A673 (cell line): ENCODE data around the gene FAM234B. TPM values are rescaled to one million over a fixed set of nuclear protein-coding genes. Genes with fewer than 3 reads are reported as not detected.
"Not testable (repeated sequence)": the region's sequence is repeated elsewhere in the genome, so short reads cannot be mapped to it uniquely, and the experiment has no call there.

Source experiments
- BruUV-seq: library from RNA; stranded (reverse); fragments of 400-500 nt; replicated peaks from 2 replicates; lab custom pipeline; 2021; lab: Mats Ljungman, UMichigan
- CTCF ChIA-PET: fragments of 300-600 bp; sonication (Branson Sonifier 250); formaldehyde crosslinking; loops from one replicate; lab custom pipeline; 2022; ENCODE audit warnings: antibody characterized with exemption; lab: Charles Lee
- POLR2A ChIA-PET: fragments of 300-600 bp; sonication (Branson Sonifier 250); formaldehyde crosslinking; loops from one replicate; lab custom pipeline; 2022; ENCODE audit warnings: antibody characterized with exemption; ENCODE audit not compliant: low non-redundant PET; lab: Charles Lee
- DNase-seq: peaks from one replicate; pipeline ENCODE4 v3.0.0-alpha.2; 2015; ENCODE audit warnings: low spot score
- H3K27ac ChIP-seq: fragments of 200-600 bp; sonication (generic); 2 replicates; pipeline ENCODE4 v1.5.1; 2016; ENCODE audit warnings: mixed run types, low read depth, mild to moderate bottlenecking, mixed read lengths, antibody characterized with exemption, low read length; ENCODE audit not compliant: poor library complexity, severe bottlenecking
- H3K27me3 ChIP-seq: fragments of 200-600 bp; sonication (generic); replicated peaks from 2 replicates; pipeline ENCODE4 v1.6.1; 2017; ENCODE audit warnings: mixed run types, low read depth, mild to moderate bottlenecking, mixed read lengths, antibody characterized with exemption, low read length; ENCODE audit not compliant: insufficient read depth, poor library complexity
- H3K36me3 ChIP-seq: fragments of 200-600 bp; sonication (generic); 2 replicates; pipeline ENCODE4 v1.6.1; 2016; ENCODE audit warnings: mixed run types, mild to moderate bottlenecking, mixed read lengths, antibody characterized with exemption, low read length; ENCODE audit not compliant: insufficient read depth, poor library complexity, severe bottlenecking
- H3K4me1 ChIP-seq: fragments of 200-600 bp; sonication (generic); 2 replicates; pipeline ENCODE4 v1.6.1; 2017; ENCODE audit warnings: mixed run types, mild to moderate bottlenecking, mixed read lengths, antibody characterized with exemption, low read length; ENCODE audit not compliant: insufficient read depth, poor library complexity, severe bottlenecking
- H3K4me3 ChIP-seq: fragments of 200-600 bp; sonication (generic); 2 replicates; pipeline ENCODE4 v1.5.1; 2016; ENCODE audit warnings: low read depth, mixed run types, mild to moderate bottlenecking, mixed read lengths, low read length; ENCODE audit not compliant: poor library complexity, severe bottlenecking
- H3K9me3 ChIP-seq: fragments of 200-600 bp; sonication (generic); 2 replicates; pipeline ENCODE4 v1.6.1; 2016; ENCODE audit warnings: mixed run types, low read depth, mild to moderate bottlenecking, mixed read lengths, antibody characterized with exemption, low read length; ENCODE audit not compliant: poor library complexity, severe bottlenecking
- EZH2 ChIP-seq: fragments of 200-600 bp; sonication (generic); IDR thresholded peaks from 2 replicates; pipeline ENCODE4 v1.6.1; 2017; ENCODE audit warnings: borderline replicate concordance, low read depth, mild to moderate bottlenecking, mixed read lengths, antibody characterized with exemption, low read length; ENCODE audit not compliant: poor library complexity, severe bottlenecking
- intact Hi-C: fragments of 100-400 bp; cut with micrococcal nuclease; formaldehyde crosslinking; loops from one replicate; pipeline ENCODE4 v1.10.0; 2022; ENCODE audit not compliant: unreplicated experiment
- total RNA-seq: library from RNA; stranded (reverse); gene quantifications from 2 replicates; pipeline ENCODE4 v1.2.3, GENCODE V29; 2021
- TF ChIP-seq, protein P1 (sequence below): fragments of 300-800, 200-600 bp; sonication (generic); conservative IDR thresholded peaks from 2 replicates; pipeline ENCODE4 v1.5.1; 2017; ENCODE audit warnings: low read depth, mild to moderate bottlenecking, antibody characterized with exemption, low read length, moderate library complexity, mixed read lengths

Gene FAM234B
- total RNA-seq, 1 experiment from 2014 or later, result 11.8 TPM

DNA sequence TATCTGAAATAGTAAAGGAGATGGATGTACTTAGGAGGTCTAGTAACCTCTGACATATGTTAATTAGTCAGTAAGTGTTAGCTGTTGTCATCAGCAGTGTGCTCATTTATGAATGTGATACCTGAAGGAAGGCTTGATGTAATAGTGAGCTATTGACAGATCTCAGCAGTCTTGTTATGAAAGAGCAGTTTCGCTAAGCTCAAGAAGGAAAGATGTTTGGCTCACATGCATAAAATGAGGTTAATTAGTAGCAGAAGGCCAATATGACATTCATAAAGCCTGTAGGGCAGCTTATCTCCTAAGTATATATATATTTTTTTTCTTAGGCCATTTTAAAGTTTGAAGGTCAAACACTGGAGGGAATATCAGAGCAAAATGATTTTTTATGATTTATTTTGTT is 2.8 kb downstream of the FAM234B start:
- Histone ChIP-seq H3K27ac (no peak overlapping the region), H3K4me1 (peaks cover 7% of the 10 kb centered on the region), H3K4me3 (no peak overlapping the region), H3K27me3 (no peaks in the 10 kb centered on the region), H3K9me3 (no peaks in the 10 kb centered on the region), H3K36me3 (no peaks in the 10 kb centered on the region)
- ChIA-PET CTCF (no interaction called here), POLR2A (no interaction called here)
- no TSS peak for BruUV-seq
- intact Hi-C loops, result no loop called here
- no peak for DNase-seq
- TF ChIP-seq EZH2, result no peak
- TF ChIP-seq, protein P1, sequence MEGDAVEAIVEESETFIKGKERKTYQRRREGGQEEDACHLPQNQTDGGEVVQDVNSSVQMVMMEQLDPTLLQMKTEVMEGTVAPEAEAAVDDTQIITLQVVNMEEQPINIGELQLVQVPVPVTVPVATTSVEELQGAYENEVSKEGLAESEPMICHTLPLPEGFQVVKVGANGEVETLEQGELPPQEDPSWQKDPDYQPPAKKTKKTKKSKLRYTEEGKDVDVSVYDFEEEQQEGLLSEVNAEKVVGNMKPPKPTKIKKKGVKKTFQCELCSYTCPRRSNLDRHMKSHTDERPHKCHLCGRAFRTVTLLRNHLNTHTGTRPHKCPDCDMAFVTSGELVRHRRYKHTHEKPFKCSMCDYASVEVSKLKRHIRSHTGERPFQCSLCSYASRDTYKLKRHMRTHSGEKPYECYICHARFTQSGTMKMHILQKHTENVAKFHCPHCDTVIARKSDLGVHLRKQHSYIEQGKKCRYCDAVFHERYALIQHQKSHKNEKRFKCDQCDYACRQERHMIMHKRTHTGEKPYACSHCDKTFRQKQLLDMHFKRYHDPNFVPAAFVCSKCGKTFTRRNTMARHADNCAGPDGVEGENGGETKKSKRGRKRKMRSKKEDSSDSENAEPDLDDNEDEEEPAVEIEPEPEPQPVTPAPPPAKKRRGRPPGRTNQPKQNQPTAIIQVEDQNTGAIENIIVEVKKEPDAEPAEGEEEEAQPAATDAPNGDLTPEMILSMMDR, result no peak

DNA sequence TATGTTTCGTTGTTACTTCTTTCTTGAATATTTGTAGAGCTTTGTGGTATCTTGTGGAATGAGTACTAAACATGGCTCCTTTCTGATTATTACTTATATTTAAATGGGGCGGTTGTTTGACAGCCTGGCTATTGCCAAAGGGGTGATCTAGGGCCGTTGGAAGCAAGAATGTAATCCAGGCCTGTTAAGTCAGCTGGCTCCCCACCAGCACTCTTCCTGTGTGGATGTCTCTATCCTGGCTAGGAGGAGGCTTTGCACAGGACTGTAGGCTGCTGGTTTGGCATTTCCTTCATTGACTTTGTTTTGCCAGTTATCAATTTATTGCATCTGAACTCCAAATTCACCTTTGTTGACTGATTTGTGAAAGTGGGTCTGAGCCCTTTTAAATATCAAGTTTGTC is 5.6 kb downstream of the FAM234B start:
- Histone ChIP-seq H3K4me3 (no peak overlapping the region), H3K9me3 (peaks cover 4% of the 10 kb centered on the region), H3K36me3 (no peaks in the 10 kb centered on the region), H3K27me3 (no peaks in the 10 kb centered on the region), H3K4me1 (peaks cover 6% of the 10 kb centered on the region), H3K27ac (no peak overlapping the region)
- intact Hi-C loops, result no loop called here
- no TSS peak for BruUV-seq
- DNase-seq, result peak; percentile 29
- ChIA-PET POLR2A (no interaction called here), CTCF (interaction anchor here (0.5 kb wide), 1 partner anchor 74 kb away, joined by 3 read pairs; no protein-coding TSS in a partner anchor)
- TF ChIP-seq, protein P1, result no peak
- TF ChIP-seq EZH2, result no peak

DNA sequence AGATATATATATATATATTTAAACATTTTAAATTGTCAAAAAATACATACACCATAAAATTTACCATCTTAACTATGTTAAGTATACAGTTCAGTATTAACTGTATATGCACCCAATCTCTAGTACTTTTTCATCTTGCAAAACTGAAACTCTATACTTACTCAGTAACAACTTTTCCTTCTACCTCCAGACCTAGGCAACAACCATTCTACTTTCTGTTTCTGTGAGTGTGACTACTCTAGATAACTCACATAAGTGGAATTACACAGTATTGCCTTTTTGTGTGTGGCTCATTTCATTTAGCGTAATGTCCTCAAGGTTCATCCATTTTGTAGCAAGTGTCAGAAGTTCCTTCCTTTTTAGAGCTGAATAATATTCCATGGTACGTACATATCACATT is 8.2 kb downstream of the FAM234B start:
- no TSS peak for BruUV-seq

DNA sequence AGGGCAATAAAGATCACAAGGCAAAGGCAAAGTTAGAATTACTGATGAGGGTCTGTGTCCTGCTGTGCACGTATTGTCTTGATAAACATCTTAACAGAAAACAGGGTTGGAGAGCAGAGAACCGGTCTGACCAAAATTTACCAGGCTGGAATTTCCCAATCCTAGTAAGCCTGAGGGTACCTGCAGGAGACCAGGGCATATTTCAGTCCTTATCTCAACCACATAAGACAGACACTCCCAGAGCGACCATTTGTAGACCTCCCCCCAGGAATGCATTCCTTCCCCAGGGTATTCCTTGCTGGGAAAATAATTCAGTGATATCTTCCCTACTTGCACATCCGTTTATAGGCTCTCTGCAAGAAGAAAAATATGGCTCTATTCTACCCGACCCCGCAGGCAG is 9.4 kb downstream of the FAM234B start:
- DNase-seq, H3K36me3 ChIP-seq, POLR2A ChIA-PET, H3K27me3 ChIP-seq, intact Hi-C loops, H3K4me1 ChIP-seq, BruUV-seq, CTCF ChIA-PET, H3K27ac ChIP-seq, H3K9me3 ChIP-seq, H3K4me3 ChIP-seq: not testable (repeated sequence)

More for the DNA sequence above, 8.2 kb downstream of the FAM234B start:
- ChIA-PET CTCF (no interaction called here), POLR2A (no interaction called here)
- Histone ChIP-seq H3K4me1 (no peaks in the 10 kb centered on the region), H3K36me3 (no peaks in the 10 kb centered on the region), H3K27ac (no peak overlapping the region), H3K27me3 (no peaks in the 10 kb centered on the region), H3K9me3 (peaks cover 4% of the 10 kb centered on the region), H3K4me3 (no peak overlapping the region)
- TF ChIP-seq EZH2, result no peak
- TF ChIP-seq, protein P1, result no peak
- intact Hi-C loops, result no loop called here
- DNase-seq, result no peak
